Measurements from ENCODE around the gene TOP3B. TPM values are rescaled to one million over a fixed set of nuclear protein-coding genes. Genes with fewer than 3 reads are reported as not detected.

TOP3B gene
- polyA plus RNA-seq, 1 donor from 2014 or later, result 33.7 TPM

- no peak overlapping the region for H3K9ac ChIP-seq (ENCODE audit: low read length)
- no peaks in the 10 kb centered on the region for H3K36me3 ChIP-seq (ENCODE audit: insufficient read depth, low read length)
- H2AFZ ChIP-seq (ENCODE audit: low read depth, low read length), result no peak overlapping the region
- no peaks in the 10 kb centered on the region for H4K20me1 ChIP-seq (ENCODE audit: insufficient read depth)
- no peak overlapping the region for H3K4me2 ChIP-seq (ENCODE audit: low read length)
- TF ChIP-seq RAD21 (conservative IDR thresholded peaks at IDR 0.05), result no peak
- TF ChIP-seq EP300 (conservative IDR thresholded peaks at IDR 0.05; ENCODE audit: poor library complexity, severe bottlenecking), result no peak
- no peak for TF ChIP-seq POLR2AphosphoS5 (IDR thresholded peaks at IDR 0.05)
- TF ChIP-seq CTCF (IDR thresholded peaks at IDR 0.05; ENCODE audit: poor library complexity, severe bottlenecking), result no peak
- TF ChIP-seq EZH2 (IDR thresholded peaks at IDR 0.05; ENCODE audit: borderline replicate concordance, insufficient read depth, low read length, poor library complexity, severe bottlenecking), result no peak
- no peak for TF ChIP-seq SMC3 (conservative IDR thresholded peaks at IDR 0.05; ENCODE audit: poor library complexity)
- TF ChIP-seq MXI1 (conservative IDR thresholded peaks at IDR 0.05; ENCODE audit: poor library complexity, severe bottlenecking), result no peak
- TF ChIP-seq REST (IDR thresholded peaks at IDR 0.05; ENCODE audit: borderline replicate concordance), result no peak
- no peak for TF ChIP-seq TAF1 (IDR thresholded peaks at IDR 0.05; ENCODE audit: low read depth)
- H3K9me3 ChIP-seq (ENCODE audit: low read length), result no peaks in the 10 kb centered on the region
- H3F3A ChIP-seq (ENCODE audit: insufficient read depth, low read length, poor library complexity, severe bottlenecking), result no peaks in the 10 kb centered on the region
- no peak overlapping the region for H3K4me3 ChIP-seq (ENCODE audit: low read length)
- H3K9me2 ChIP-seq (ENCODE audit: insufficient read depth, low read length), result no peaks in the 10 kb centered on the region
- H3K27me3 ChIP-seq (ENCODE audit: insufficient read depth, low read depth, low read length), result no peaks in the 10 kb centered on the region
- no peak overlapping the region for H3K27ac ChIP-seq (ENCODE audit: low read length)
- no peaks in the 10 kb centered on the region for H3K79me2 ChIP-seq (replicated peaks; ENCODE audit: insufficient read depth, low read length)
Measured at GRCh38 chr22:21970800-21971617, 11.6 kb downstream of the TOP3B start.

GRCh38 chr22:21970037-21970799 is 12.4 kb downstream of the TOP3B start:
- Histone ChIP-seq H3K27ac (ENCODE audit: low read length) (no peak overlapping the region), H4K20me1 (ENCODE audit: insufficient read depth) (no peaks in the 10 kb centered on the region), H3K4me3 (ENCODE audit: low read length) (no peak overlapping the region), H3K27me3 (ENCODE audit: insufficient read depth, low read depth, low read length) (no peaks in the 10 kb centered on the region), H3F3A (ENCODE audit: insufficient read depth, low read length, poor library complexity, severe bottlenecking) (no peaks in the 10 kb centered on the region), H3K4me2 (ENCODE audit: low read length) (no peak overlapping the region), H3K36me3 (ENCODE audit: insufficient read depth, low read length) (no peaks in the 10 kb centered on the region), H3K9me2 (ENCODE audit: insufficient read depth, low read length) (no peaks in the 10 kb centered on the region), H3K9ac (ENCODE audit: low read length) (no peak overlapping the region), H3K79me2 (replicated peaks; ENCODE audit: insufficient read depth, low read length) (no peaks in the 10 kb centered on the region), H3K9me3 (ENCODE audit: low read length) (no peaks in the 10 kb centered on the region), H2AFZ (ENCODE audit: low read depth, low read length) (no peak overlapping the region)
- TF ChIP-seq MXI1 (conservative IDR thresholded peaks at IDR 0.05; ENCODE audit: poor library complexity, severe bottlenecking), result no peak

All from neural cell (in vitro differentiated cells).